ENCODE data around the gene CCDC74A.

GRCh38 chr2:131519466-131519865, 8.2 kb upstream of the CCDC74A start:
- TF ChIP-seq, protein P1, sequence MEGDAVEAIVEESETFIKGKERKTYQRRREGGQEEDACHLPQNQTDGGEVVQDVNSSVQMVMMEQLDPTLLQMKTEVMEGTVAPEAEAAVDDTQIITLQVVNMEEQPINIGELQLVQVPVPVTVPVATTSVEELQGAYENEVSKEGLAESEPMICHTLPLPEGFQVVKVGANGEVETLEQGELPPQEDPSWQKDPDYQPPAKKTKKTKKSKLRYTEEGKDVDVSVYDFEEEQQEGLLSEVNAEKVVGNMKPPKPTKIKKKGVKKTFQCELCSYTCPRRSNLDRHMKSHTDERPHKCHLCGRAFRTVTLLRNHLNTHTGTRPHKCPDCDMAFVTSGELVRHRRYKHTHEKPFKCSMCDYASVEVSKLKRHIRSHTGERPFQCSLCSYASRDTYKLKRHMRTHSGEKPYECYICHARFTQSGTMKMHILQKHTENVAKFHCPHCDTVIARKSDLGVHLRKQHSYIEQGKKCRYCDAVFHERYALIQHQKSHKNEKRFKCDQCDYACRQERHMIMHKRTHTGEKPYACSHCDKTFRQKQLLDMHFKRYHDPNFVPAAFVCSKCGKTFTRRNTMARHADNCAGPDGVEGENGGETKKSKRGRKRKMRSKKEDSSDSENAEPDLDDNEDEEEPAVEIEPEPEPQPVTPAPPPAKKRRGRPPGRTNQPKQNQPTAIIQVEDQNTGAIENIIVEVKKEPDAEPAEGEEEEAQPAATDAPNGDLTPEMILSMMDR (IDR thresholded peaks at IDR 0.05; ENCODE audit: low read length): no peak
- no peak for TF ChIP-seq EZH2 (IDR thresholded peaks at IDR 0.05; ENCODE audit: borderline replicate concordance, low read length)
